HepG2 (cell line): ENCODE data around the gene MTCH2. TPM values are rescaled to one million over a fixed set of nuclear protein-coding genes. Genes with fewer than 3 reads are reported as not detected.

Source experiments
- ARNT ChIP-seq: fragments of 450-650 bp; IDR thresholded peaks from 2 replicates; pipeline ENCODE4 v1.6.1; 2017
- CBX2 ChIP-seq, 2 experiments: fragments of 200-600 bp in 1 of 2; sonication (generic); formaldehyde crosslinking in 1 of 2; IDR thresholded peaks; 2 replicates each; pipeline versions ENCODE4 v1.7.0 to v1.8.1; 2018 to 2022; ENCODE audit warnings: low read depth in 2 of 2, low read length in 1 of 2, mild to moderate bottlenecking in 1 of 2, missing genetic modification reagents in 1 of 2
- FOXA3 ChIP-seq: IDR thresholded peaks from 2 replicates; pipeline ENCODE4 v1.6.1; 2016; ENCODE audit warnings: missing genetic modification reagents, missing compliant biosample characterization
- GTF2F1 ChIP-seq: fragments of 150-350 bp; IDR thresholded peaks from 2 replicates; pipeline ENCODE4 v1.6.1; 2014; ENCODE audit warnings: low read length
- HOXA5 ChIP-seq: sonication (generic); formaldehyde crosslinking; IDR thresholded peaks from 2 replicates; pipeline ENCODE4 v1.4.0; 2020; ENCODE audit warnings: missing genetic modification reagents
- NR2F2 ChIP-seq: IDR thresholded peaks from 2 replicates; pipeline ENCODE4 v1.6.1; 2012; ENCODE audit warnings: low read depth, inconsistent platforms, borderline replicate concordance
- NR3C1 ChIP-seq: sonication (generic); formaldehyde crosslinking; IDR thresholded peaks from 2 replicates; pipeline ENCODE4 v1.4.0; 2020; ENCODE audit warnings: missing genetic modification reagents
- PRDM4 ChIP-seq: sonication (generic); formaldehyde crosslinking; IDR thresholded peaks from 2 replicates; pipeline ENCODE4 v1.9.0; 2021; ENCODE audit warnings: missing genetic modification reagents, borderline replicate concordance
- SCMH1 ChIP-seq: sonication (generic); formaldehyde crosslinking; IDR thresholded peaks from 2 replicates; pipeline ENCODE4 v1.9.0; 2021; ENCODE audit warnings: missing genetic modification reagents, mild to moderate bottlenecking, borderline replicate concordance
- TBL1XR1 ChIP-seq: fragments of 150-350 bp; IDR thresholded peaks from 2 replicates; pipeline ENCODE4 v1.6.1; 2014; ENCODE audit warnings: borderline replicate concordance, low read length; ENCODE audit not compliant: partially characterized antibody
- TRAFD1 ChIP-seq: sonication (generic); formaldehyde crosslinking; IDR thresholded peaks from 2 replicates; pipeline ENCODE4 v1.5.1; 2020; ENCODE audit warnings: missing genetic modification reagents, mild to moderate bottlenecking, borderline replicate concordance
- ZFP36L2 ChIP-seq: sonication (generic); formaldehyde crosslinking; IDR thresholded peaks from 2 replicates; pipeline ENCODE4 v1.4.0; 2020; ENCODE audit warnings: missing genetic modification reagents
- ZFY ChIP-seq: sonication (generic); formaldehyde crosslinking; IDR thresholded peaks from 2 replicates; pipeline ENCODE4 v1.4.0; 2020; ENCODE audit warnings: missing genetic modification reagents
- ZNF235 ChIP-seq: sonication (generic); formaldehyde crosslinking; IDR thresholded peaks from 2 replicates; pipeline ENCODE4 v1.8.1; 2023; ENCODE audit warnings: mild to moderate bottlenecking, missing genetic modification reagents, borderline replicate concordance
- ZNF280B ChIP-seq: sonication (generic); formaldehyde crosslinking; IDR thresholded peaks from 2 replicates; pipeline ENCODE4 v1.5.0; 2020; ENCODE audit warnings: missing genetic modification reagents, mild to moderate bottlenecking, borderline replicate concordance
- ZNF597 ChIP-seq: sonication (generic); formaldehyde crosslinking; IDR thresholded peaks from 2 replicates; pipeline ENCODE4 v1.5.0; 2020; ENCODE audit warnings: missing genetic modification reagents
- ZNF770 ChIP-seq: sonication (generic); formaldehyde crosslinking; IDR thresholded peaks from 2 replicates; pipeline ENCODE4 v1.5.0; 2020; ENCODE audit warnings: mild to moderate bottlenecking, missing genetic modification reagents
- polyA plus RNA-seq, 8 experiments: library from polyadenylated mRNA; depleted of rRNA in 3 of 8; stranded (reverse) in 7 of 8; unstranded in 1 of 8; fragments of >200 nt; fragmentation: Illumina TruSeq in 4 of 8; extraction: Trizol in 4 of 8; gene quantifications; 2 replicates each; pipeline versions ENCODE4 v1.2.1 to v1.2.3, GENCODE V29; 2011 to 2016; ENCODE audit warnings: low read depth in 4 of 8, missing spikeins in 1 of 8, mixed read lengths in 1 of 8; ENCODE audit not compliant: insufficient read depth in 1 of 8
- total RNA-seq, 5 experiments: library from RNA; depleted of rRNA; stranded (reverse); fragments of >200 nt; fragmentation: Illumina TruSeq; extraction: Trizol; gene quantifications; 2 replicates each; pipeline ENCODE4 v1.2.3, GENCODE V29; 2016; ENCODE audit warnings: low read depth in 1 of 5

The MTCH2 gene
- total and polyA plus RNA-seq, 2 of the 13 experiments (the other 11 are each of a cell fraction or from before 2014, with no cell fraction given) = 112 to 272 TPM

- TF ChIP-seq ZFP36L2 (CRISPR knock-in tag) (peak; percentile 68; the same call in 1 of the 2 replicates), TRAFD1 (CRISPR knock-in tag) (peak; percentile 45; the same call in 1 of the 2 replicates), ZNF280B (peak; percentile 95), ZNF235 (peak; percentile 65; the same call in 1 of the 2 replicates), PRDM4 (CRISPR knock-in tag) (no peak), ZFY (CRISPR knock-in tag) (peak; percentile 90), SCMH1 (CRISPR knock-in tag) (no peak), CBX2 (IDR thresholded peaks at IDR 0.05; ENCODE audit: low read depth, low read length) (no peak), CBX2 (CRISPR knock-in tag; IDR thresholded peaks at IDR 0.05; ENCODE audit: low read depth) (no peak), NR3C1 (CRISPR knock-in tag) (no peak), FOXA3 (CRISPR knock-in tag) (peak; percentile 85), NR2F2 (peak; percentile 19; the same call in 1 of the 2 replicates), GTF2F1 (peak; percentile 72; the same call in 1 of the 2 replicates), ARNT (no peak), TBL1XR1 (no peak), HOXA5 (CRISPR knock-in tag) (peak; percentile 85; the same call in 1 of the 2 replicates), ZNF597 (CRISPR knock-in tag) (no peak), ZNF770 (peak; percentile 38; the same call in 1 of the 2 replicates)
Measured at GRCh38 chr11:47578524-47579494, 63.5 kb downstream of the MTCH2 start, which contains the start of the genes KBTBD4 and NDUFS3 (continued).
